ENCODE results near the gene SIT1.

SIT1 gene, protein sequence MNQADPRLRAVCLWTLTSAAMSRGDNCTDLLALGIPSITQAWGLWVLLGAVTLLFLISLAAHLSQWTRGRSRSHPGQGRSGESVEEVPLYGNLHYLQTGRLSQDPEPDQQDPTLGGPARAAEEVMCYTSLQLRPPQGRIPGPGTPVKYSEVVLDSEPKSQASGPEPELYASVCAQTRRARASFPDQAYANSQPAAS
- 24.0 to 32.9 (median 25.3) reads per million in 3 donors for total RNA-seq

DNA sequence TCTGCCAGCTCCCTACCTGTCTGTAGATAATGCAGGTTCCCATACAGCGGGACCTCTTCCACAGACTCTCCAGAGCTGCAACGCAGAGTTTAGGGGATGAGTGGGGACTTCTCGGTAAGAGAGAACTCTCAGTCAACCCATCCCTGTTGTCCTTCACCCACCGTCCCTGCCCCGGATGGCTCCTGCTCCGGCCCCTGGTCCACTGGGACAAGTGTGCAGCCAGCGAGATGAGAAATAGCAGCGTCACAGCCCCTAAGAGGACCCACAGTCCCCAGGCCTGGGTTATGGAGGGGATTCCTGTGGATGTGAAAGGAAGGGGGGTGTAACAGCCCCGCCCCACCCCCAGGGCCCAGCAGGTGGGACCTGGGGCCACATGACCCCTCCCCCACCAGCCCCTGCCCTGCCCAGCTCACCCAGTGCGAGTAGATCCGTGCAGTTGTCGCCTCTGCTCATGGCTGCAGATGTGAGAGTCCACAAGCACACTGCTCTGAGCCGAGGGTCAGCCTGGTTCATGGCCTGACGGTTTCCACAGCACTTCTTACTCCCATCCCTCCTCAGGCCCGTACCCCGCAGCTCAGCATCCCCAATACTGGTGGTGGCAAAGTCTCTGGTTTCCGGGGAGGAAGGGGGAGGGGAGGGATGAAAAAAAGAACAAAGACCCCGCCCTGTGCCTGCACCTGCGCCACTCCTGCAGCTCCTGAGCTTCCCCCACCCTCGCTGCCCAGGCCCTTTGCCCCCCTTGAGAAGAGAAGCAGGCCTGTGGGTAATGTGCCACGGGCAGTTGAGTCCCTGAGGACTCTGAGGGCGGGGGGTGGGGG is at the start of gene SIT1:
Gene SIT1 (minus strand): TSS at position 591 of the 818 bp plus-strand sequence. CDS start 78 bp downstream, at position 513.
- Histone ChIP-seq H3K4me1 (ENCODE audit: control insufficient read depth, insufficient read depth, low read length, poor library complexity, severe bottlenecking) (peaks cover 45% of the 10 kb centered on the region), H3K9me3 (ENCODE audit: control insufficient read depth, low read length) (no peaks in the 10 kb centered on the region), H3K27ac (ENCODE audit: insufficient read depth, low read length, poor library complexity, severe bottlenecking) (peak within 1 kb of the TSS; percentile 79), H3K27me3 (replicated peaks; ENCODE audit: control insufficient read depth, insufficient read depth, low read length, poor library complexity, severe bottlenecking) (no peaks in the 10 kb centered on the region), H3K4me3 (ENCODE audit: insufficient read depth, low read depth, low read length, poor library complexity, severe bottlenecking) (peak within 1 kb of the TSS; percentile 73), H3K36me3 (ENCODE audit: control insufficient read depth, insufficient read depth, low read length) (no peaks in the 10 kb centered on the region)
- DNase-seq = peak in 1 of 3 donors; percentile 24

DNA sequence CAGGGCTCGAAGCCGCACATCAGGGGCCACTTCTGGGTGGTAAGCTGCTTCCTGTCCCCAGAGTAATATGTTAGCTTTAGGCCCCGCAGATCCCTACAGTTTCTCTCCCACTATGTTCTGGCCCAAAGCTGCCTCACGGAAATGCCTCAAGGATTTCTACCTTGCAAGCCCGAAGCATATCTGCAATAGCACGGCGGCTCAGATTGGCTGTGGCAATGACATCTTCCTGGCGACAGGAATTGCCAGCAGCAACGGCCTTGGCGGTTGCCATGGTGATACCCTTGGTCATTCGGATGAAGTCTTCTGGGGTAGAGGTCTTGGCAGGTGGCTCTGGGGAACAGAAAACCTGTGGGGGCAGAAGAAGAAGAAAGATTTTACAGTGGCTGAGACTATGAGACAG is 49.3 kb upstream of the SIT1 start:
- peaks cover 79% of the 10 kb centered on the region for H3K36me3 ChIP-seq (ENCODE audit: control insufficient read depth, insufficient read depth, low read length)
- no peak overlapping the region for H3K4me3 ChIP-seq (ENCODE audit: insufficient read depth, low read depth, low read length, poor library complexity, severe bottlenecking)
- H3K9me3 ChIP-seq (ENCODE audit: control insufficient read depth, low read length) = no peaks in the 10 kb centered on the region
- no peaks in the 10 kb centered on the region for H3K27me3 ChIP-seq (replicated peaks; ENCODE audit: control insufficient read depth, insufficient read depth, low read length, poor library complexity, severe bottlenecking)
- DNase-seq = no peak
- no peak overlapping the region for H3K27ac ChIP-seq (ENCODE audit: insufficient read depth, low read length, poor library complexity, severe bottlenecking)
- peaks cover 6% of the 10 kb centered on the region for H3K4me1 ChIP-seq (ENCODE audit: control insufficient read depth, insufficient read depth, low read length, poor library complexity, severe bottlenecking)

DNA sequence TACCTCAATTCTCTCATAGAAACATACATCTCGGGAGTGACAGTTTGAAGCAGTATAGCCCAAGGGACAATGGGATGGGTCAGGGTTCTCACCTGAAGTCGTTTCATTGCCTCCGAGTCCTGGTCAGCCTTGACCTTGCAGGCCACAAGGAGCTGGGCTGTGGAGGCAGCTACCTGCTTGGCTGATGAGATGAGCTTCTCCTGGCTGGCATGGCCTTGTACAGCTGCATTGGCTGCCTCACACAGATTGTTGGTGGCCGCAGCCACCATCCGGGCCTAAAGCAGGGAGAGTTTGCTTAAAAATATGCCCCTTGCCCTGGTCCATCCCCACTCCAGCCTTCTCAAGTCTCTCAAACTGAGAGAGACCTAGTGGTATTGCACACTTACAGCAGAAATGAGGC is 47.5 kb upstream of the SIT1 start:
- H3K4me3 ChIP-seq (ENCODE audit: insufficient read depth, low read depth, low read length, poor library complexity, severe bottlenecking) = no peak overlapping the region
- H3K27me3 ChIP-seq (replicated peaks; ENCODE audit: control insufficient read depth, insufficient read depth, low read length, poor library complexity, severe bottlenecking) = no peaks in the 10 kb centered on the region
- H3K27ac ChIP-seq (ENCODE audit: insufficient read depth, low read length, poor library complexity, severe bottlenecking) = no peak overlapping the region
- peaks cover 61% of the 10 kb centered on the region for H3K36me3 ChIP-seq (ENCODE audit: control insufficient read depth, insufficient read depth, low read length)
- H3K4me1 ChIP-seq (ENCODE audit: control insufficient read depth, insufficient read depth, low read length, poor library complexity, severe bottlenecking) = peaks cover 6% of the 10 kb centered on the region
- no peak for DNase-seq
- H3K9me3 ChIP-seq (ENCODE audit: control insufficient read depth, low read length) = no peaks in the 10 kb centered on the region

DNA sequence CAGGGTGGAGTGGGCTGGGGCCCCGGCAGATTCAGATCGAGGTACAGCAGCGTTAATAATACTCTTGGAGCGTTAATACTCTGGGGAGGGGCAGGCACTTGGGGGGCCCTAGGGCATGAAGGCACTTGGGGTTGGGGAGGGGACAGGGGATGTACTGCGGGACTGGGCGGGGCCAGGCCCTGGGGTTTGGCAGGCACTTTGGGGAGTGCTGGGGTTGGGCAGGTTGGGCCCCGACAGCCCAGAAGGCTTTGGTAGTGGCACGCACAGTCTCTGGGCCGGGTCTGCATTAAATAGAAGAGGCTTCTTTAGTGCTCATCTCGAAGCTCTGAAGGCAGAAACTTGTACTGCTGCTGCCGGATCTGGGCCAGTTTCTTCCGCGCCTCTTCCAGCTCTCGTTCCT is 46.8 kb upstream of the SIT1 start:
- no peaks in the 10 kb centered on the region for H3K9me3 ChIP-seq (ENCODE audit: control insufficient read depth, low read length)
- no peaks in the 10 kb centered on the region for H3K27me3 ChIP-seq (replicated peaks; ENCODE audit: control insufficient read depth, insufficient read depth, low read length, poor library complexity, severe bottlenecking)
- peaks cover 6% of the 10 kb centered on the region for H3K4me1 ChIP-seq (ENCODE audit: control insufficient read depth, insufficient read depth, low read length, poor library complexity, severe bottlenecking)
- no peak for DNase-seq
- peaks cover 53% of the 10 kb centered on the region for H3K36me3 ChIP-seq (ENCODE audit: control insufficient read depth, insufficient read depth, low read length)
- no peak overlapping the region for H3K4me3 ChIP-seq (ENCODE audit: insufficient read depth, low read depth, low read length, poor library complexity, severe bottlenecking)
- H3K27ac ChIP-seq (ENCODE audit: insufficient read depth, low read length, poor library complexity, severe bottlenecking) = no peak overlapping the region

DNA sequence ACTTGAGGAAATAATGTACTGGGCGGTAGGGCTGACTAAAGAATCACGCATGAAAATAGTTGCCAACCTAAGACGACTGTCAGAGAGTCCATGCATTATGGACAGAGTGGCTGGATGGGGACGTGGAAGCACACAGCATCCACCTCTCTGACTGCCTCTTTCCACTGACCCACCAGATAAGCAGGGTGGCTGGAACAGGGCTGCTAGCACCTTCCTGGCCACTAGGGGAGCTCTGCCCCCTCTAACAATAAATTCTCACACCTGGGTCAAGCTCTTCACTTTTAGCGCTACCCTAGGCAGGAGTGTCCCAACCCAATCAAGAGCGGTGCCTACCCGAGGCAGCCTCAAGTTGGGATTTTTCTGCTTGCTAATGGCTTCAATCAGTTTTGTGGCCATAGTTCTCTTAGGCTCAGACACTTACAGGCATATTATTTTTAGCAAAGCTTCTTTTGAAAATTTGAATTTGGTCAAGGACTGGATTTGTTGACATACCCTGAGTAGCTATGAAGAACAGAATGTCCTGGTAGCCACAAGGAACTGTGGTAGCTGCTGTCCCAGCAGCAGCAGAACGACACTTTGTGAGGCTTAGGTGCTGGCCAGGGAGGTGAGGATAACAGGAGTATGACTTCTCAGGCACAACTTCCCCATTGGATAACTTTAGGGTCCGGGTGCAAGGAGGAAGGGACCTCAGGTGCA is 45.9 kb upstream of the SIT1 start:
- peak; percentile 40 to 42 (median 41) for DNase-seq
- Histone ChIP-seq H3K27ac (ENCODE audit: insufficient read depth, low read length, poor library complexity, severe bottlenecking) (no peak overlapping the region), H3K9me3 (ENCODE audit: control insufficient read depth, low read length) (no peaks in the 10 kb centered on the region), H3K4me1 (ENCODE audit: control insufficient read depth, insufficient read depth, low read length, poor library complexity, severe bottlenecking) (peaks cover 6% of the 10 kb centered on the region), H3K27me3 (replicated peaks; ENCODE audit: control insufficient read depth, insufficient read depth, low read length, poor library complexity, severe bottlenecking) (no peaks in the 10 kb centered on the region), H3K36me3 (ENCODE audit: control insufficient read depth, insufficient read depth, low read length) (peaks cover 50% of the 10 kb centered on the region), H3K4me3 (ENCODE audit: insufficient read depth, low read depth, low read length, poor library complexity, severe bottlenecking) (no peak overlapping the region)

DNA sequence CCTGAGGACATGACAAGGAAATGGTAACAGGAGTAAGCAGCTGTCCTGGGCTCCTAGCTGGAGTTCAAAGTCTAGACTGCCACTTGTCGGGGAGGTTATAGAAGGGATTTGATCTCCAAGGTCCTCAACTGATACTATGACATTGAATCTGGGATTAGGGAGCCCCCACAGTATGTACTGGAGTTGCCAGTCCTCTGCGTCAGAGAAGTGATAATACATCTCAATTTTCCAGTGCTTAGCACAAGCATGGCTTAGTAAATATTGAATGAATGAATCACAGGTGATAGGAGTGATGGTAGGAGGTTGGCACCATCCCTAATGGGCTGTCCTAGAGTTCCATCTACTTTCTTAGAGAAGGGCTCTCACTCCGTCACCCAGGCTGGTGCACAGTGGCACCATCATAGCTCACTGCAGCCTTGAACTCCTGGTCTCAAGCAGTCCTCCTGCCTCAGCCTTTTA is 45.2 kb upstream of the SIT1 start:
- Histone ChIP-seq H3K36me3 (ENCODE audit: control insufficient read depth, insufficient read depth, low read length) (peaks cover 43% of the 10 kb centered on the region), H3K4me3 (ENCODE audit: insufficient read depth, low read depth, low read length, poor library complexity, severe bottlenecking) (no peak overlapping the region), H3K4me1 (ENCODE audit: control insufficient read depth, insufficient read depth, low read length, poor library complexity, severe bottlenecking) (peaks cover 9% of the 10 kb centered on the region), H3K9me3 (ENCODE audit: control insufficient read depth, low read length) (no peaks in the 10 kb centered on the region), H3K27ac (ENCODE audit: insufficient read depth, low read length, poor library complexity, severe bottlenecking) (no peak overlapping the region), H3K27me3 (replicated peaks; ENCODE audit: control insufficient read depth, insufficient read depth, low read length, poor library complexity, severe bottlenecking) (no peaks in the 10 kb centered on the region)
- no peak for DNase-seq

- Histone ChIP-seq H3K4me1 (ENCODE audit: control insufficient read depth, insufficient read depth, low read length, poor library complexity, severe bottlenecking) (peaks cover 14% of the 10 kb centered on the region), H3K27me3 (replicated peaks; ENCODE audit: control insufficient read depth, insufficient read depth, low read length, poor library complexity, severe bottlenecking) (no peaks in the 10 kb centered on the region), H3K4me3 (ENCODE audit: insufficient read depth, low read depth, low read length, poor library complexity, severe bottlenecking) (no peak overlapping the region), H3K36me3 (ENCODE audit: control insufficient read depth, insufficient read depth, low read length) (peaks cover 4% of the 10 kb centered on the region), H3K27ac (ENCODE audit: insufficient read depth, low read length, poor library complexity, severe bottlenecking) (no peak overlapping the region), H3K9me3 (ENCODE audit: control insufficient read depth, low read length) (no peaks in the 10 kb centered on the region)
- no peak for DNase-seq
Observed at GRCh38 chr9:35691757-35692301, 41.1 kb upstream of the SIT1 start.

DNA sequence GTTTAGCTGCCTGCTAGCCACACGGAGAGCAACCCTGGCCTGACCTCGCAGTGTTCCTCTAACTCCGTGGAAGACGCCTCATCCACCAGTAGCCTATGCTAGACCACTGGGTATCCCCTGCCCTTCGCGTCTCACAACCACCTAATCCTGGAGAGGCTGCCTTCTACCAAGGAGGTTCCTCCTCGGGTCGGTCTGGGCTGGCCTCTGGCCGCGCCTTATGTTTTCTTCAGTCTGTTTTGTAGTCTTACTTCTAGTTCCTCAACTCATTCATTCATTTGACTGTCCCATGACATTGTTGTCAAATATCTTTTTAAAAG is 40.6 kb upstream of the SIT1 start:
- Histone ChIP-seq H3K4me1 (ENCODE audit: control insufficient read depth, insufficient read depth, low read length, poor library complexity, severe bottlenecking) (peaks cover 9% of the 10 kb centered on the region), H3K36me3 (ENCODE audit: control insufficient read depth, insufficient read depth, low read length) (peaks cover 2% of the 10 kb centered on the region), H3K9me3 (ENCODE audit: control insufficient read depth, low read length) (no peaks in the 10 kb centered on the region), H3K4me3 (ENCODE audit: insufficient read depth, low read depth, low read length, poor library complexity, severe bottlenecking) (peak overlapping the region; percentile 78), H3K27me3 (replicated peaks; ENCODE audit: control insufficient read depth, insufficient read depth, low read length, poor library complexity, severe bottlenecking) (no peaks in the 10 kb centered on the region), H3K27ac (ENCODE audit: insufficient read depth, low read length, poor library complexity, severe bottlenecking) (peak overlapping the region; percentile 45)
- DNase-seq = no peak

DNA sequence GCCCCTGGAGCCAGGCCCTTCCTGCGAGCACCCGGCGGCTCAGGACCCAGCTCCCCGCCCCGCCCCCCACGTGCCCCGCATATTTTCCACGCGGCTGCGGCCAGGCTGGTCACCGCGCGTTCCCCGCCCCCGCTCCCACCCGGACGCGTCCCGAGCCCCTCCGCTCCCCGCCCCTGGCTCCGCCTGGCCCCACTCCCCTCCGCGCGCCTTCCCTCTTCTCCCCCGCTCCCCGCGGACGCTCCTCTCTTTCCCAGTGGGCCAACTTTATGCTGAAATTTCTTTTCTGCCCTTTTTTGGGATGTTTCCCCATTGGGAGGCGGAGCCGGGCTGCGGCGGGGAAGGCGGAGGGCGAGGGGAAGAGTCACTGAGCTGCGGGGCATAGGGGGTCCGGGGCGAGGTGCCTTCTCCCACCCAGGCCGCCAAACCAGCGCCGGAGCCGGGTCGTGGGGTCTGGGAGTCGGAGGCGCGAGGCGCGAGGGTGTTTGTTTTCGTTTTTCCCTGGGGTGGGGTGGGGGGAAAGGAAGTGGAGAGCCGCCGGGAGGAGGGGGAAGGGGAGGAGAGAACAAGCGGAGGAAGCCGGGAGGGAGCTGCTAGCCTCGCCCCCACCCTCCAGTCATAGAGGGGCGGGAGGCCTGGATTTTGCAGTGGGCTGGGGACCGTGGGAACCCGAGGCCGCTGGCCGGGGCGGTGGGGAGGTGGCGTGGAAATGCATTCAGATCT is 40.0 kb upstream of the SIT1 start:
- Histone ChIP-seq H3K36me3 (ENCODE audit: control insufficient read depth, insufficient read depth, low read length) (no peaks in the 10 kb centered on the region), H3K27ac (ENCODE audit: insufficient read depth, low read length, poor library complexity, severe bottlenecking) (peak overlapping the region; percentile 45), H3K9me3 (ENCODE audit: control insufficient read depth, low read length) (no peaks in the 10 kb centered on the region), H3K4me3 (ENCODE audit: insufficient read depth, low read depth, low read length, poor library complexity, severe bottlenecking) (peak overlapping the region; percentile 78), H3K4me1 (ENCODE audit: control insufficient read depth, insufficient read depth, low read length, poor library complexity, severe bottlenecking) (peaks cover 9% of the 10 kb centered on the region), H3K27me3 (replicated peaks; ENCODE audit: control insufficient read depth, insufficient read depth, low read length, poor library complexity, severe bottlenecking) (no peaks in the 10 kb centered on the region)
- DNase-seq = peak in 1 of 3 donors; percentile 9
